Cardiac fibroblast (primary cell): ENCODE data around the gene SIN3B.

Experiments used
- DNase-seq, 2 donors: peaks; one replicate each; pipeline versions ENCODE4 v3.0.0 to v3.0.0-alpha.2; 2010; ENCODE audit warnings: low read depth in 2 of 2
- H3K4me3 ChIP-seq, 2 donors: replicated peaks in 1 of 2; 1 replicate in 1 of 2; 2 replicates in 1 of 2; pipeline ENCODE4 v1.5.1; 2011; ENCODE audit warnings: low read depth in 2 of 2, low read length in 2 of 2, mild to moderate bottlenecking in 2 of 2, moderate library complexity in 1 of 2
- CTCF ChIP-seq: IDR thresholded peaks from one replicate; pipeline ENCODE4 v1.5.1; 2011; ENCODE audit warnings: low read depth, mild to moderate bottlenecking, low read length, inconsistent platforms

Gene SIN3B

GRCh38 chr19:16896146-16897028, 67.2 kb downstream of the SIN3B start:
- peak overlapping the region; percentile 45 to 52 for H3K4me3 ChIP-seq
- no peak for DNase-seq
- no peak for TF ChIP-seq CTCF

DNA sequence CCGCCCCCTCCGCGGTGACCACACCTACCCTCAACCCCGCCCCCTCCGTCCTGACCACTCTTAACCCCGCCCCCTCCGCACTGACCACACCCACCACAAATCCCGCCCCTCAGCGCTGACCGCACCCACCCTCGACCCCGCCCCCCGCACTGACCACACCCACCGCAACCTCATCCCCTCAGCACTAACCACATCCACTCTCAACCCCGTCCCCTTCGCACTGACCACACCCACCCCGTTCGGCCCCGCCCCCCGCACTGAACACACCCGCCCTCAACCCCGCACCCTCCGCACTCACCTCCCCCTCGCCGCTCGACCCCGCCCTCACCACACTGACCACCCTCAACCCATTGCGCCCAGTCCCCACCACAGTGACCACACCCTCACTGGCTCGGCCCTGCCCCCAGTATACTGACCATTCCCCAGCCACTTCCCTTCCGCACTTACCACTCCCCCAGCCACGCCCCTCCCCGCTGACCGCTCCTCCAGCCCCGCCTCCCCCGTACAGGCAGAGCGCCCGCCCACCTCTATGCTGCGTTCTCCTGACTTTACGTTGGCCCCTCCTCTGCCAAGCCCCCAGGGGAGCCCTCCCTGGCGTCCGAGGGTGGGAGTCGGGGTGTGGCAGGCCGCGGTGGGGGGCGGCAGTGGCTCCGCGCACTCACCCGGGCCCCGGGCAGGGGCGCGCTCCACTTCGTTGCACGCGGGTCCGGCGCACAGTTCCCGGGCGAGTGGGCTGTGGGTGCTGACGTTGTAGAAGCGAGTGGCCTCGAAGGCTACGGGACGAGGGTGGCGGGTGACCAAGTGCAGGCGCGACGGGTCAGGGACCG, 68.0 kb downstream of the SIN3B start:
- no peak for TF ChIP-seq CTCF
- DNase-seq: peak; percentile 93 to 98
- peak overlapping the region; percentile 44 to 60 for H3K4me3 ChIP-seq

DNA sequence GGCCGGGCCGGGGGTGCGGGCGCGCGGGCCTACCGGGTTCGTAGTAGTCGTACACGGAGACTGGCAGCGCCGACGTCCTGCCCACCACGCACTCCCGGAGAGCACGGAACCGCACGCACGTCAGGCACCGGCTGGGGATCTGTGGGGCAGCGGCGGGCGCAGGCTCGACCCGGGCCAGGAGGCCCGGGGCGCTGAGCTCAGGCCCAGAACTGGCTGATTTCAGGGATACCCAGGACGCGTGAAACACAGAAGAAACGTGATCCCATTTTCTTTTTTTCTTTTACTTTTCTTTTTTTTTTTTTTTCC, 68.6 kb downstream of the SIN3B start:
- H3K4me3 ChIP-seq: peak overlapping the region in 1 of 2 donors; percentile 60
- peak in 1 of 2 donors; percentile 26 for DNase-seq
- TF ChIP-seq CTCF: no peak

- no peak overlapping the region for H3K4me3 ChIP-seq
- no peak for DNase-seq
- TF ChIP-seq CTCF: no peak
These were observed 69.3 kb downstream of the SIN3B start for GRCh38 chr19:16898361-16899015.

GRCh38 chr19:16899566-16900075, 70.4 kb downstream of the SIN3B start:
- TF ChIP-seq CTCF: peak; percentile 73
- DNase-seq: peak; percentile 43 to 49
- no peak overlapping the region for H3K4me3 ChIP-seq

GRCh38 chr19:16901491-16902175, 72.4 kb downstream of the SIN3B start:
- no peak overlapping the region for H3K4me3 ChIP-seq
- DNase-seq: no peak
- TF ChIP-seq CTCF: no peak
